Hypothalamus (tissue), 51 donors: Measurements from ENCODE around the gene ETFB.
A peak's percentile ranks its signal among the peaks of the same experiment; 100 is the strongest.

Experiments used
- DNase-seq, 51 donors: peaks; one replicate each; lab custom pipeline; 2025; lab: John Stamatoyannopoulos, UW

Gene ETFB

DNA sequence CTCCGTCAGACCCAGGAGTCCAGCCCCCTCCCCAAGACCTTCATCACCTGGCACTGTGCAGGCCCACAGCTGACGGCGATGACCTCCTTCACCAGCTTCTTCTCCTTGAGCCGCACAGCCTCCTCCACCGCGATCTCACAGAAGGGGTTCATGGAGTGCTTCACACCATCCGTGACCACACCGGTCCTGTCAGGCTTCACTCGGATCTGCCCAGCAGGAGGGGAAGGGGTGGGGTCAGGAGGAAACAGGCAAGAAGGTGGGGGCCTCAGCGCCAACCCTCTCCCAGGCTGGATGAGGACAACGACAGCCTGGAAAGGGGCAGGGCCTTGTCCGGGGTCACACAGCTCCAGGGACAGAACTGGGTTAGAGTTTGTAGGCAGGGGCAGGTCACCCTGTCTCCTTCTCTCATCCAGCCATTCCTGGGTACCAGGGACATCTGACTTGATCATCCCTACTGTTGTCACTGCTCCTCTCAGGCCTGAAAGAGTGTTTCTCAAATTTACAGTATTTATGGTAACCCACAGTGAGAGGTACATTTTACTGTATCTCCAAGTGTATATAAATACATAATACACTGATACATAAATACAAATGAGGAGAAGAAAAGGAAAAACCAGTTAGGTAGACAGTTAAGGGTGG, 12.0 kb downstream of the ETFB start:
- DNase-seq, result no peak

DNA sequence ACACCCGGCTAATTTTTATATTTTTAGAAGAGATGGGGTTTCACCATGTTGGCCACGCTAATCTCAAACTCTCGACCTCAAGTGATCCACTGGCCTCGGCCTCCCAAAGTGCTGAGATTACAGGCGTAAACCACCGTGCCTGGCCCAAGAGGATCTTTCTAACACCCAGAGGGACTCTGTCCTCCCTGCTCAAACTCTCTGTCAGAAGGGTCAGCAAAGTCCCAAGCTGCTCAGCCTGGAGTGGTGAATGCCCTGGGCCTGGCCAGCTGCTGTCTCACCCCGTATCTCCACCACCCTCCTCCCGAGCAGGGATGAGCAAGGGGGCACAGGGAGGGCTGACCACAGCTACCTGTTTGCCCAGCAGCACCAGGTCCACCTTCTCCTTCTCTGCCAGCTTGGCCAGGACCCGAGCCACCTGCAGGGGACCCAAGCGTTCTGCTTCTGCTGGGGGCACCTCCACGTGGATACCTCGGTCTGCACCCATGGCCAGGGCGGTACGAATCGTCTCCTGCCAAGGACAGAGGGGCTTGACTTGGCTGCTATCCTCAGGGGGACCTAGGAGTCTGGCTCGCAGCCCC, 13.3 kb downstream of the ETFB start:
- DNase-seq, result no peak

DNA sequence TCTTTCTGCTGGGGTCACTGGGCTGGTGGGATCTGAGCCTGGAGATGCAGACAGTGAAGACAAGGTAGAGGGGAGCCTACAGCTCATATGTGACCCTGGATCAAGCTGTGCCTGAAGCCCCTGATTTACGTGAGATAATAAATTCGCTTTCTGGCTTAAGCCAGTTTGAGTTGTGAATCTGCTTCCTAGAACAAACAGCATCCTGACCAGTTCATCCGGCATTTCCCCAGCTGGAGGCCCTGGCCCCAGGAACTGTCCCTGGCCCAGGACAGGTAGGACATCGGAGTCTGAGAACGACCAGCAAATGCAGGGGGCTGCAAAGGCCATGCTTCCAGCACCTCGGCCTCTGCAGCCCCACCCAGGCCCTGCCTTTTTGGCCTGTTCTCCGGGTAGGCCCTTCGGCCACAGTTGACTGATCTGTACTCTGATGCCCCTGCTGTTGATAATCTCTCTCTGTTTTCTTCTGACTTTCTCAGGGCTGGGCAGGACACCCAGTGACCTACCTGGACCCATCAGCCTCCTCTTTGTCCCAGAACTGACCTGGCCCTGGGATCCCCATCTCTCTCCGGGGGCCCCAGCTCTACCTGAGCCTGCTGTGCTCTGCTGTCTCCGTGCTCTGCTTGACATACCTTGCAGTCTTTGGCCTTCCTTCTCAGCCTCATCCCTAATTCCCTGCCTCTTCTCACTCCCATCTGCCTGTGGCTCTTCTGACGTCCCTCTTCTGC, 14.8 kb downstream of the ETFB start:
- DNase-seq, result no peak

DNA sequence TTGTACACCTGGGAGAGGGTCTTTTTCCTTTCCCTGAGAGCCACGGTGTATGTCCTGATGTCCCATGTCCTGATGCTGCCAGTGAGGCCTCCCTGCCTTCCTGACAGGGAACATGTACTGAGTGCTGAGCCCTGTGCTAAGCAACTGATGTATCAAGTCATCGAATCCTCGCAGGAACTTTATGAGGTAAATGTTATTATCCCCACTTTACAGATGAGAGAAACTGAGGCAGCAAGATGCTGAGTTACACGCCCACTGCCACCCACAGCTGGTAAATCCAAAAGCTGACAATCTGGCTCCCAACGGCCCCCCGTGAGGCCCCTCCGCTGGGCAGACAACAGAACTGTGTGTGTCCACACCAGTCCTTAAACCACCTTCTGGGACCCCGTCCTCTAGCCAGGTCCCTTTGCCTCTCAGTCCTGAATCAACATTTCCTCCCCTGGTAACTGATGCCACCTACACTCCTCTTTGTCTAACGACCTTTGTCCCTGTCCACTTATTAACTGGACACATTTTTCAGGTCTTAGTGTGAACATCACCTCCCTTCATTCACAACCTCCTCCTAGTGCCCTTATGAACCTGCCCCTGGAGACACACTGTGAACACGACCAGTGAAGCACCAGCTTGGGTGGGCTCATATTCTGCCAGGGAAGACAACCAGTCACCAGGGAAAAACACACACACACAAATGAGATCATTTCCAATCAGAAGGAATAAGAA, 18.8 kb downstream of the ETFB start:
- no peak for DNase-seq

DNA sequence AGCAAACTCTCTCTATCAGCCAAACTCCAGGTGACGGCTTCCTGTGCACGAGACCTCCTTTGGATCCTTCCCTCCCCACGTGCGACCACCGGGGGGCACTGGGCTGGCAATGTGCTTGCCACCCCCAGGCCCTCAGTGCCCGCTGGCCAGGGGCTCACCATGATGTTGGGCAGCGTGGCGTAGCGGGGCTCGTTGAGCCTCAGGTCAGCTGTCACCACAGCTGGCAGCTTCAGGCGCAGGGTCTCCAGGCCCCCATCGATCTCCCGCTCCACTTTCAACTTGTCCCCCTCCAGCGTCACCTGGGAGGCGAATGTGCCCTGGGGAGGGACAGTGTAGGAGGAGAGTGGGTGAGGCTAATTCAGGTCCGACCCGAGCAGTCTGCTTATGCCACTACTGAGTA, 19.4 kb downstream of the ETFB start:
- DNase-seq, result no peak

DNA sequence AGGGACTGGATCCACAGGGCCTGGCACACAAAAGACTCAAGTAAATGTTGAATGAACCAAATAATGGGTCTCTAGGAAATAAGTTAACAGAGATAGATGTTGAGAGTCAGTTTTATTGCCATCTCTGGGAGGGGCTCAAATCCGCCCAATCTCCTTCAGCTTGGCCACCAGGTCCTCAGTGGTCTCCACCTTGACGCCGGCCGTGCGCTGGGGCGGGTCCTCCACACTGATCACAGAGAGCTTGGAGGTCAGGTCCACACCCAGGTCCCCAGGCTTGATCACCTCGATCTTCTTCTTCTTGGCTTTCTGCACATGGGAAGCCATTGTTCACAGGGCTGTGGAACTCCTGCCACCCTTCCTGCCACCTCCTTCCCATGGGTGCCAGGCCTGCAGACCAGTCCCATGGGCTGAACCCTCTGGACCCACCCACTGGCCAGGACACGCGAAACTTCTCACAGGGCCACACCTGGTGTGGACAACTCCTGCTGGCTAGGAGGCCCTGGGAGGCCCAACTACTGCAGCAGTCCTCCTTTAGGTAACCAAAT, 21.0 kb downstream of the ETFB start:
- no peak for DNase-seq

DNA sequence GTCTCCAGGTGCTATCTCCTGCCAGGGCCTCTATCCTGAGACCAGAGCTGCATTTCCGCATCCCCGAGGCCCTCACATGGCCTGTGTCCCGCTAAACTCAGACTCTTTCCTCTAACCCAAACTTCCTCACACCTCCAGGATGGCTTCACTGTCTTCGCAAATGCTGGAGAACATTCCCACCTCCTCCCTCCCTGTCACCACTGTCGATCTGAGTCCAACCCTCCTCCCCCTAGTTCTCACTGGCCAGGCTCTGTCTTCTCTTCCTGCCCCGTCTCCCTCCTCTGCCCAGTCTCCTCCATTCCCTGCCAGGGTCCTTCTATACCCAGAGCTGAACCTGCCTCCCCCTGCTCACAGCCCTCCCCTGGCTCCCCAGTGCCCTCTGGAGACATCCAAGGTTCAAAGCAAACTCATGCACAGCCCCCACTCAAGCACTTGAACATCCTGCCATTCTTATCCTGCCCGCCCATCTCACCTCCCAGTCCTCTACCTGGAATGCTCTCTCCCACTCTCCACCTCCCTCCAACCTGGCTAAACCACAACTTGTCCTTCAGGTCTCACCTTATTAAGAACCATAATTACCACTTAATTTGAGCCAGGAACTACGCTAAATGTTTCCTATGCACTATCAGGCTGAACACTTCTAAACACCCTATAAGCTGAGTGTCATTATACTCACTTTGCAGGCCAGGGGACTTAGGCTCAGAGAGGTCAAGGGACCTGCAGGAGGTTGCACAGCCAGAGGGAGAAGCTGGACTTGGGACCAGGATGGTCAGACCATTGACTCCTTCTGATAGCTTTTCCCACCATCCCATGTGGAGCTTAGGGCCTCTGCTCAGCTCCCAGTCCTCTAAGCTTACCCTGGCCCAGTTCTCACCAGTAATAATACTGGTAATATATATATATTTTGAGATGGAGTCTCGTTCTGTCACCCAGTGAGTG, 23.3 kb downstream of the ETFB start:
- DNase-seq, result no peak

DNA sequence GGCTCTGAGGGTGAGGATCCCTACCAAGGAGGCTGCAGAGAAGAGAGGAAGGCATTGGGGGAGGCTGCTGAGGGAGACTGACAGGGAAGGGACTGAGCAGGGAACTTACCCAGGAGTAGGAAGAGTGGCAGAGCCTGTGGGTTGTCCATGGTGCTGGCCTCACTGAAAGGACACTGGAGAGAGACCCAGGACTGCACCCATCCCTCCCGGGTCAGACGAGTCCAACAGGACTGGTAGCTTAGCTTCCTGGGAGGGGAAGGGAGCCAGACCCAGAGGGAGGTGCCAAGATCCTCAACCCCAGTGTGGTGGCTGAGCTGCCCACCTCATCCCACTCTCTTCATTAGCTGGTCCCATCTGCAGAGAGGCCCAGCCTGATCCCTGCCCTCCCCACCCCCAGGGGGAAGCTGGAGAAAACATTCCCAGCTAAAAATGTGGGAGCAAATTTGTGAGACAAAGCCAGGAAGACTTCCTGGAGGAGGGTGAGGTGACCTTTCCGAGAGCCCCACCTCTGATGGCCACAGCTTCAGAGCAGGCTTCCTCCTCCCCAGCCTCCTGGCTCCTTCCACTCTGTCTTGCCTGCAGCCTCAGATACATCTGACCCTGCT, 24.1 kb downstream of the ETFB start, which contains the start of gene VSIG10L:
TSS of gene VSIG10L (minus strand) at position 164 of the 605 bp plus-strand sequence. CDS start at position 149, 15 bp downstream.
- DNase-seq, result no peak

DNA sequence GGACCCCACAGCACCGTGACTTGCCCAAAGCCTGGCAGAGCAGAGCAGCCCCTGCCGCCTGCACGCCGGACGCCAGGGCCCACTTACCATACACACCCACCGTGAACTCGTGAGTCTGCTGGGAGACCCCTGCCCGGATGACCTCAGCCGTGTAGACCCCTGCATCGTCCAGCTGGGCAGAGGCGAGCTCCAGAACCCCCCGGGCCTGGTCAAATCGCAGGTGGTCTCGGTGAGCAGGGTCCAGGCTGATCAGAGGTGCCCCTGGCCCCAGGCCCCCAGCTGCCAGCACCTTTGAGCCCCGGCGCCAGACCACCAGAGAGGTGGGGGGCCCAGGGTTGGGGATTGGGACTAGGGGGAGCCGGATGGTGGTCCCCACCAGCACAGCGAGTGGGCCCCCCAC, 25.1 kb downstream of the ETFB start:
- no peak for DNase-seq

DNA sequence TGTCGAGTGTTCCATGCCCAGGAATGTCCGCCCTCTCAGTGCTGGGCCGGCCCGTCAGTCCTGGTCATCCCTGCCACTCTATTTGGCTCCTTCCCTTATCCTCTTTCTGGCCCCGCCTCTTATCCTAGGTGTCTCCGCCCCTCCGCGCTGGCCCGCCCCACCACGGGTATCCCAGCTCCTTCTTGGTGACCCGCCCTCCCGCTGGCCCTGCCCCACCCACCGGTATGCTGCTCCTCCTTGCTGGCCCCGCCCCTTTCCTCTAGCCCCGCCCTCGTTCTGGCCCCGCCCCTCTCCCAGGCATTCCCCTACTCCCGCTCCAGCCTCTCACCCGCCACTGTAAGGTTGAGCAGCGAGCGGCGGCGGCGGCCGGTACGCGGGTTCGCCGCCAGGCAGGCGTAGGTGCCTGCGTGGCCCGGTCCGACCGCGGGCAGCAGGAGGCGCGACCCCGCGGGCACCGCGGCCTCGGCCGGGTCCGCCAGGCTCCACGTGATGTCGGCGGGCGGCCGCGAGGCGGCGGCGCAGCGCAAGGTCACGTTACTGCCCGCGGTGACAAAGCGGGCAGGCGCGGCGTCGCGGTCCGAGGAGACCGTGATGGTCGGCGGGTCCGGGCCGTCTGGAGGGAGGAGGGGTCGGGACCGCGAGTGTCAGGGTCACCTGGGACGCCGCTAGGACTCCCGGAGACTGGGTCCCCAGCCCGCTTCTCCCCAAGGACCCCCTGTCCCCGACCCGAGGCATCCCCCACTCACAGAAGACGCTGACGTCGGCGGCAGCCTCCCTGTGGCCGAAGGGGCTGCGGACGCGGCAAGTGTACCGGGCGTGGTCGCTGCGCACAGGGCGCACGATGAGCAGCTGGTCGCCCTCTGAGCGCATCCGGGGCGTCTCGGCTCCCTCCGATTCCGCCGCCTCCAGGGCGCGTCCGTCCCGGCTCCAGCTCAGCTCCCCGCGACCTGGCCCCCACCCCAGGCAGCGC, 26.2 kb downstream of the ETFB start:
- peak; percentile 25 to 97 (median 85) for DNase-seq

DNA sequence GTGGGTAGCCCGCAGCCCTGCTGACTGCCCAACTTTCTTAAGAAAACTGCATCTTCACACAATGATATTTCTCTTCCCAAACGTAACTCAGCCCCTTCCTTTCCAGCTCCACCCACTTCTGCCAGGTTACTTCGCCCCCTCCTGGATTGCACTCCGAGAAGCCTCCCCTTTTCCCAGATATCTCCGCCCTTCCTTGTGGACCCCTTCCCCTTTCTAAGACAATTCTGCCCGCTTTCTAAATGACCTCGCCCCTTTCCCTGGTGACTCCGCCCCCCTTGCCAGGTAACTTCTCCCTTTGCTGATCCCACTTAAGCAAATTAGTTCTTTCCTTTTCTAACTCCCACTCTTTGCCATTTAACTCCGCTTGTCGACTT, 26.9 kb downstream of the ETFB start:
- peak in 1 of 51 donors; percentile 66 for DNase-seq

DNA sequence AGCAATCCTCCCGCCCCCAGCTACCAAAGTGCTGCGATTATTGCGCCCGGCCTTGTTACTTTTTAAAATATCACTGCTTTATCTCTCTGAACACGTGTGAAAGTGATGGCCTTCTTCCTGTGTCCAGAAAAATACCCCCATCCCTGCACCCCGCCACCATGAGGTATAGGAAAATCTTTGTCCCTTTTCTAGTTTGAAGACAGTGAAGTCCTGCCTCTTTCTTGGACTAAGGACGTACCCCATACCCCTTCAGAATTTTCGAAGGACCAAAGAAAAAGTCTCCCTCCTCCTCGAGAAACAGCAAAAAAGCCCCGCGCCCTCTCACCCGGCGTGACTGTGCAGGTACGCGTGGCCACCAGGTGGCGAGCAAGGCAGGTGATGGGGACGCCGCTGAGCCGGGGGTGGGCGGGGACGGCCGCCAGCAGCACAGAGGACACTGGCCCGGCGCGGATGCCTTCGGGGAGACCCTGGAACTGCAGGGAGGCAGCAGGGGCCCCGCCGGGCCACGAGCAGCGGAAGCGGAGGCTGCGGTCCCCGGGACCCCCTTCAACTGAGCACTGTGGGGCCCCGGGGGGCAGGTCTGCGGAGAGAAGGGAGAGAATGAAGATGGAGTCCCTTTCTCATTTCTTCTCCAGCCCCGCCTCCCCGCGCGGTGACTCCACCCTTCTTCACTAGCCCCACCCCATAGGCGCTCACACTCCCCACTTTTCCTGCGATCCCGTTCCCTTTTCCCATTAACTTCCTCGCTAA, 27.4 kb downstream of the ETFB start:
- peak in 48 of 51 donors; percentile 18 to 88 (median 52) for DNase-seq

DNA sequence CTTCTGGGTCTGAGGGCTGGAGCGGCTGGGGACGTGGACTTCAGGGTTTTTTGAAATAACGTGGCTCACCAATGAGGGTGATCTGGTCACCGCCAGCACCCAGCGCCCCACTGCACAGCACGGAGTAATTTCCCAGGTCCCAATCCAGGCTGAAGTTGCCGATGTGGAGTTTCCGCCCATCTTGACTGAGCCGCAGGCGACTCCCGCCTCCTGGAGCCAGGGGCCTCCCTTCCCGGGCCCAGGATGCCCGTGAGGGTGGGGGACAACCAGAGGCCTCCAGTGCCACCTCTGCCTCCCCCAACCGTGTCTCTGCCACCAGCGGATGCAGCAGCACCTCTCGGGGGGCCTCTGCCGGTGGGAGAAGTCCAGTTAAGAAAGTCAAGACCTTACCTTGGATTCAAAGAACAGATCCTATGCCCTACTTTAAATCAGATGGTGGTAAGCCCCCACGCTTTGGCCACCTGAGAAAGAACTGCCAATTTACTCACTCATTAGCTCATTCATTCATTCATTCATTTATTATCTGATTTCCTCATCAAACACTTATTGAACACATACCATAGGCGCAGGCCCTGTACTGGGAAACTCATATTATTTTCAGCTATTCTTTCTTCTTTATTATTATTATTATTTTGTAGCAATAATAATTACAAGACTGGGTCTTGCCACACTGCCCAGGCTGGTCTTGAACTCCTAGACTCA, 28.2 kb downstream of the ETFB start:
- DNase-seq, result no peak

DNA sequence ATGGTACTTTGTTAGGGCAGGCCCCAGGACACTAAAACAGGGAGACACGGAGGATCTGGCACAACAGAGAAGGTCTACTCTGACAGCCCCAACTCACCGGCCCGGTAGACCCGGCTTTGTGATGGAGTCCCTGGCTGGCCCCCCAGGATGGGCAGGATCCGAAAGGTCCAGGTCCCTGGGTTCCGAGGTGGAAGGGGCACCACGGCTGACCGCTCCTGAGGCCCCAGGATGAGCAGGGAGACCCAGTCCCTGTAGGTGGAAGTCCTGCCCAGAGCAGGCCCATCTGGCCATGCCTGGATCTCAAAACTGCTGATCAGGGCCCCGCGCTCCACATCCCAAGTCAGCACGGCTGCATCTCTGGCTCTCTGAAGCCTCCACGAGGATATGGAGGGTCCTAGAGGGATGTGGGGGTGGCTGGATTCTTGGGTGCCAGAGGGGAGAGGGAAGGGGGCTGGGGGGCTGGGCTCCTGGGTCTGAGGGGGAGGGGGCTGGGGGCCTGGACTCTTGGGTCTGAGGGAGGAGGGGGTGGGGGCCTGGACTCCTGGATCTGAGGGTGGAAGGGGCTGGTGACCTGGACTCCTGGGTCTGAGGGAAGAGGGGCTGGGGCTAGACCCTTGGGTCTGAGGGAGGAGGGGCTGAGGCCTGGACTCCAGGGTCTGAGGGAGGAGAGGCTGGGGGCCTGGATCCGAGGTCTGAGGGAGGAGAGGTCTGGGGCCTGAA, 28.9 kb downstream of the ETFB start:
- no peak for DNase-seq

DNA sequence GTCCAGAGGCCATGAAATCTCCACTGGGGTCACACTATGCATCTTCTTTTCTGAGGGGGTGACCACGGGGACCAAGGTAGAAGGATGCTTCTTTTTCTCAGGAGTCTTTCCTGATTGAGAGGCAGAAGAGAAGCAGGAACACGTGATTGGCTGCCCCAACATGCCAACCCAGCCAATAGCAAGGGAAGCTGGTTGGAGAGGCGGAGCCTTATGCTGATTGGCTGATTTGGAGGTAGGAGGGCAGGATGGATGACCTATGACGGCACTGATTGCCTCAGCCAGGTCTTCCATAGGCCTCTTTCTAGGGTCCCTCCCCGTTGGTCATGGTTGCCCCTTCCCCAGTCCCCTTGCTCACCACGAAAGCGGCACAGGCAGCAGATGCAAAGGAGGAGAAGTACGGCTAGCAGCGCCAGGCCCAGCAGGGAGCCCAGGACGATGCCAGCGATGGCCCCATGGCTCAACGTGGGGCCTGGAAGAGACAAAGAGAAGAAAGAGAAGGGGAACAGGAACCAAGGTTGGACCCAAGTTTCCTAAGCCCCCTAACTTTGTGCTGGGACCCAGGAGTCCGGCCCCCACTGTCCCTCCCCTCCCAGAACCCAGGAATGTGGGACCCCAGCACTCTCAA, 32.2 kb downstream of the ETFB start:
- no peak for DNase-seq

DNA sequence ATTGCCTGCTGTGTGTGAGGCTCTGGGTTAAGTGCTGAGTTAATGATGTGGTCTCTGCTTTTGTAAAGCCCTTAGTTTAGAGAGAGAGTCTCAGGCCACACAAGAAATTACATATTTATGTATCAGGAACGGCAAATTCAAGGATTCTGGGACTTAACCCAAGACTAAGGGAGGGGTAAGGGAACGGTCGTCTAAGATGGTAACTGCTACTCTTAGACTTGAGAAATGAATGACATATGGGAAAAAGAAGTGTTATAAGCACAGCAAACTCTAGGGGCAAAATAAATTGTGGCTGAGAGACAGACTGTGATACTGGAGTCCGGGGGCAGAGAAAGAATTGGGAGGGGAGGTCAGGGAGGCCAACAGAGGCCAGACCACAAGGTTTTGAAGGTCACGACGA, 34.5 kb downstream of the ETFB start:
- no peak for DNase-seq
